A204.1 (cell line): ENCODE measurements around the gene DAPK1.

ENCODE experiments used
- FAIRE-seq: peaks from 2 replicates; lab custom pipeline; 2012; peaks lifted over from hg19 to GRCh38; lab: Jason Lieb, UNC

DAPK1 gene

DNA sequence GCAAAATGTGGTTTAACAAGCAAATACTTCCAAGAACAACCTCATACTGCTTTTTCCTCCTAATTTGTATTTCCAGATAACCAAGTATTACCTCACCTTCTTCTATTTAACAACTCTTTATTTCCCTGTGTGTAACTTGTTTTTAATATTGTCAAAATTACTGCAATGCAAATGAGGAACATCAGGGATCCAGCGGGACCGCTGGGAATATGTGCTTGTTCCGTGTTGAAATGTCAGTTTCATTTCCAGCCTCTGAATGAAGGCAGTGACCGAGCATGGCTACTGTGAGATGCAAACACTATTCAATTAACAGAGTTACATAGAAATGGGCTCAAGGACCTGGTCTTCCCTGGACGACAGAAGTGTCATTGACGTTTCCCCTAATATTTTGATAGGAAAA lies 117.5 kb downstream of the DAPK1 start:
- FAIRE-seq, result no peak

DNA sequence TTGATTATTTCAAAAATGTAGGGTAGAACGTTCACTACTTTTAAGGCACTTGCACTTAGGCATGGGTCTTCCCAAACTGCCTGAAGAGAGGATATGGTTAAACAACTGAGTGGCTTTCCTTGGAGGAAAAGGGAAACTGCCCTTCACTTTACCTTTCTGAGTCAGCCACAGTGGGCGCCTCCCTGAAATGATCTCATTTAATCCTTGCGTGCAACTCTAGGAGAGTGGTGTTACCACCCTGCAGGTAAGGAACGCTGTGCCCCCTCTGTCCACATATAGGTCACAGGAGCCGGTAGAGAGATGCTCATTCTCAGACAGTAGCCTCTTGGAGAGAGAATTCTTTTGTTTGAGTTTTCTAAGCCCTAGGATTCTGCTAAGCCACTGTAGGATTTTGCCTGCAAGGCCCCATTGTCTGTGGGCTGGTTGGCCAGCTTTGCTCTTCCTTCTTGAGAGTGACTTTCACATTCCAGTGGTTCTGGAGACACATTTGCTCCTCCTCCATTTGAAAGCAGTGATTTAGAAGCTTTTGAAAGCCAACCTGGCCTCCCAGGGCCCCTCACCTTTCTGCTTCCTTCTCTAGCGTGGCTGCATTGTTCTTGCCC lies 118.0 kb downstream of the DAPK1 start:
- no peak for FAIRE-seq

DNA sequence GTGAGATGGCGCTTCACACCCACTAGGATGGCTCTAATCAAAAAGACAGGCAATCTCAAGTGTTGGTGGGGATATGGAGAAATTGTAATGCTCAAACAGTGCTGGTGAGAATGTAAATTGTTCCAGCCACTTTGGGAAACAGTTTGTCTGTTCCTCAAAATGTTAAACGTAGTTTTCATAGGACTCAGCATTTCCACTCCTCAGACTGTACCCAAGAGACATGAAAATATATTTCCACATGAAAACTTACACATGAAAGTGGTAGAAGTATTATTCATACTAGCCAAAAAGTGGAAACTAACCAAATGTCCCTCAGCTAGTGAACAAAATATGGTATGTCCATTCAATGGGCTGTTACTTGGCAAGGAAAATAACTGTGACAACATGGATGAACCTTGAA lies 120.6 kb downstream of the DAPK1 start:
- FAIRE-seq, result no peak

DNA sequence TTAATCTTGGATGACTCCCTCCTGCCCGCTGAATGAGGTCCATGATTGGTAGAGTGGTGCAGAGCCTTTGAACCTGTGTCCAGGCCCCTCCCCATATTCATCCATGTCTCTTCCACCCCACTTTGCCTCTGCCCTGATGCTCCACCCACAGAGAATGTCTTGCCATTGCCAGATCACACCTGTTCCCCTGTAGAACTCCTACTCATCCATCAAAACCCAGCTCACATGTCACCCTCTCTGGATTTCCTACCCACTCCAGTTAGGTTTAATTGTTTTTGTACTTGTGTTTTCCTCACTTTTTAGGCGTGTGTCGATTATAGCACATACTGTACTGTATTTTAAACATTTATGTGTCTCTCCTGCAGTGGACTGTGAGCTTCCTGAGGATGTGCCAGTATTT lies 121.3 kb downstream of the DAPK1 start:
- no peak for FAIRE-seq

DNA sequence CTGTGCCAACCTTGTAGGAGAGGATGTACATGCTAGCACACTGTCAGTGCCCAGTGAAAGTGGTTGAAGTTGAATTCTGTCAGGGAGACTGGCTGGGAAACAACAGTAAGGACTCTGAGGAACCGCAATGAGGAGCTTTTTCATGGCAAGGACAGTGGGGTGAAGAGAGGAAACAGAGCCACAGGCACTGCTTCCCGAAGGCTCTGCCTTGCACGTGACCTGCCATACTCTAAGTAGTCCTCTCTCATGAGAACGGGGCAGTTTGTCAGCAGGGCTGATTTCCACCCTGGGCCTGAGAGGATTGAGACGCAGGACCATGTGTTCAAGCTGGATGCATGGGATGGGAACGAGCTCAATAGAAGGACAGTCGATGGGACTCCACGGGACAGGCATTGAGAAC lies 121.7 kb downstream of the DAPK1 start:
- FAIRE-seq, result no peak

DNA sequence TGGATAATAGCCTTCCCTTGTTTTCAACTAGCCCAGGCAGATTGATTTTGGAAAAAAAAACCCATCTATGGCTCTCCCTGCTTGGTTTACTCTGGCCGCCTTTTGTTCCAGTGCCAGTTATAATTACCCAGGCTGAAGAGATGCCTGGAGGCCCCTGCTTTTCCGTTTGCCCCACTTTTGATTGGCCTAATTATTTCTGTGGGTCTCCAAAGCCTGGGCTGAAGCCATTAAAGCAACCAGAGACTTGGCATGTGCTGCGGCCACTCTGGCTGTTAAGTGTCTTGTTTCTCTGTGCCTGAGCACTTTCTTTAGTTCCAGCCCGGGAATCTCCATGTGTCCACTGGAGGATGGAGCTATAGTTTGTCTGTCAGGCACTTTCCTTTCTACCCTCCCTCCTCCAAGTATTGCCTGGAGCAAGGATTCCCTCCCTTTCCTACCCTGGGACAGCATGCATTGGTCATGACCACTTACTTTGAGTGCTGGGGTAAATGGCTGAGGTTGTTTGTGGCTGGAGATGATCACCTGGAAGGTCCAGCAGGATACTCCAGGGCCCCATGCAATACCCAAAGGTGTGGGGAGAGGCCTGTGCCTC lies 123.2 kb downstream of the DAPK1 start:
- no peak for FAIRE-seq

DNA sequence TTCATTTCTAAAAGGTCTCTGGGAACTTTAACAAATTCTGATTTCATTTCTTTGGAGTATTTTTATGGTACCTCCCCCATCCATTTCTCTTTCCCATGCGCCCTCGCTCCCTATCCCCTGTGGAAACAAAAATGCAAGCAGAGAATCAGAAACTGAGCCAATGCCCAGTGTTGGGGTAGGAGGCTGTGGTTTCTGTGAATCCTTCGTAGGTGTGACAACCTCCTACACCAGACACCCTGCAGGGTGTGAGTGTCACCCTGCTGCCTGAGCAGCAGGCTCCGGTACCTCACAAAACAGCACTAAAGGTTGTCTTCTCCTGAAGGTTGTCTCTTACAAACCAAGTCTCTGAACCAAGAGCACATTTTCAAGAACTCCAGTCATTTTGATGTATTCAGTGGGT lies 124.4 kb downstream of the DAPK1 start:
- no peak for FAIRE-seq

DNA sequence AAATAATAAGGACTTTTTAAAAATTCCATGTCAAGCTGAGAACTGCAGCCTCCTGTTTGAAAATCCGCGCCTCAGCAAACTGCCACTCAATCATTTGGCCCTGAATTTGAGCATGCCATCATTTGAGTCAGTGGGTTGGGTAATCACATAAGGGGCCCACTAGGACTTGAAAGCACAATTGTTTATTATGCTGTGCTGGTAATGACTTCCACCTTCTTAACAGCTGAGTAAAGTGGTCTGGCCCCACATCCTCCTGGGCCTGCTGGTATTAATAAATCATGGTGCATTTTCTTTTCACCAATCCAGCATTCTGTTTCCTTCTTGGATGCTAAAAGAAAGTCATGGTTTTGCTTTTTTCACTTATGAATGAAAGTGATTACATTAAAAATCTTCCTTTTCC lies 125.3 kb downstream of the DAPK1 start:
- FAIRE-seq, result no peak

DNA sequence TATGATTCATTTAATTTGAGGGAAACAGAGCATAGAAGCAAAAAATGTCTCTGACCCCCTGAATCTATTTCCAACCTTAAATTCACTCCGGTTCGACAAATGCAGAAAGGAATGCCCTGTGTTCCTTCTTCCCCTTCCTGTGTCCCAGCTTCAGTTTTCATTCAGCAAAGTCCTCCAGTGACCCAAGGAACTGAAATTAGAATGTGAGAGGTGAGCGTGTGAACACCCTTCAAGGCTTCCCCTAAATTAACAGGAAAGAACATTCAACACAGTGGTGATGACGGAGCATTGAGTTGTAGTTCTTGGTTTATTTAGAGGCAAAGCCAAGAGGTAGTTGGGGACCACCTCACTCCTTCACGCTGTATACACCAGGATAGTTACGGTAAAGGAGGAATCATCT lies 130.7 kb downstream of the DAPK1 start:
- FAIRE-seq, result no peak

DNA sequence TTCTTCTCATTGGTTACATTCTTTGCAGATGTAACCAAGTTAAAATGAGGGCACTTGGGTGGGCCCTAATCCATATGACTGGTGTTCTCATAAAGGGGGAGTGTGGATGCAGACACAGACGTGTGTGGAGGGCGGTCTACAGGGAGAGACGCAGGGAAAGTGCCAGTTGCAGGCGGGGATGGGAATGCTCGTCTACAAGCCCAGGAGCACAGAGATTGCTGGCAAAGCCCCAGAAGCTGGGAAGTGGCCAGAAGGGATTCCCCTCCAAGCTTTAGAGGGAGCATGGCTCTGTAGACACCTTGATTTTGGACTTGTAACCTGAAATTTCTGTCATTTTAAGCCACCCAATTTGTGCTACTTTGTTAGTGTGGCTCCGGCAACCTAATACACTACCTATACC lies 131.4 kb downstream of the DAPK1 start:
- no peak for FAIRE-seq

DNA sequence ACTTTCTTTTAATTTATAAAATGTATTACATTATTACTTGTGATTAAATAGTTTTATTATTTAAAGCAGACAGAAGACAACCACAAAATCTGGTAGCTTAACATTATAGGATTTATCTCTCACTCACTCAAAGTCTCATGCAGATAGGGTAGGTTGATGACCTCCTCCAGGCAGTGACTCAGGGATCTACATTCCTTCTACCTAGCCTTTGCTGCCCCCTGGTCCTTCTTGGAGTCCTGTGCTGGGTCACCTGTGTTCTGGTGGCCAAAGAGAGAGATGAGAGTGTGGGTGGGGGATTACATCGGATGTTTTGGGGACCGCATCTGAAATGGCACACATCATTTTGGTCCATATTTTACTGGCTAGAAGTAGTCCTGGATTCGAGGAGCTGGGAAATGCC lies 132.6 kb downstream of the DAPK1 start:
- FAIRE-seq, result no peak

DNA sequence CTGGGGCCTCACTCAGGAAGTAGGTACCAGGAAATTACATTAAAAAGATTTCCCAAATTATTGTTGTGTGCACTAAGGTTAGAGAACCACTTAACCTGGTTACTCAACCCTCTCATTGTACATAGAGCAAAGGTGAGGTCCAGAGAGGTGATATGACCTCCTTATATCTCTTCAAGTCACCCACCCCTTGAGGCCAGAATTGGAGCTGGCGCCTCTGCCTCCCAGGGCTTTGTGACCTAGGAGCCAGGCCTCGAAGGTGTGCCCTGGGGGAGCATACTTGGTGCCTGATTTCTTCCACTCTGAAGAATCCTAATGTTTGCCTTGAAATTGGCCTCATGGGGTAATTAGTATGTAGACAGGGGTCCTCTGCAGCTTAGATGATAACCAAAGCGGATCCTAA lies 133.2 kb downstream of the DAPK1 start:
- no peak for FAIRE-seq

DNA sequence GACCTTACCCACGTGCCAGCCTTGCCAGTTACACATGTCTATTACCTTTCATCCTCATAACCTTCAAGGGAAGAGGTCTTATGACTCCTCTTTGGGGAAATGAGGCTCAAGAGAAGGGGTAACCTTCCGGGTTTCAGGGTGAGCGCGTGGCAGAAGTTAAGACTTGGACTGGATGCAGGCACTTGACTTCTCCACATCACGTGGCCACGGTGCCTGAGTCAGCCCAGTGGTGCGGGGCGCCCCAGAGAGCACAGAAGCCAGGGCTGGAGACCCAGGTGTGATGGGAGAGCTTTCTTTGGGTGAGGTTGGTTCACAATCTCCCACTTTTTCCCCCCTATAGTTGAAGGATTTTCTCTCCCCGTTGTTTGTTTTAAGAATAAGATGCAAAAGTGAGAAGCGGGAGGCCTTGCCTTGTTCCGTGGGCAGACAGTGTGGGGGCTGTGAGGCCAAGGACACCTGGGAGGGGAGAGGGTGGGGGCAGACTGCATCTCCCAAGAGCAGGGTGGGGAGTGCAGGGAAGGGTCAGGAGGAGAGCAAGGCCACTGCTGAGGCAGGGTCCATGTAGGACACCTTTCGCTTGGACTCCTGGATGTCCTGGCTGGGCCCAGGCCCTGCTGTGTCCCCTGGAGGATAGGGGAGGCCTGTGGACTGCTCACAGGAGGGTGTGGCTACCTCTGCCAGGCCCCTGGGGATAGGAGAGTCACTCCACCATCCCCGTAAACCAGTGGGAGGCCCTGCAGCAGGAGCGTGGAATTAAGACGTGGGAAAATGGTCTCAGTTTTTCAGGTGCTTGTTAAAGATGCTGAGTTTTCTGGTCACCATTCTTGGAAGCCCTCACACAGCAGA lies 138.2 kb downstream of the DAPK1 start:
- no peak for FAIRE-seq

DNA sequence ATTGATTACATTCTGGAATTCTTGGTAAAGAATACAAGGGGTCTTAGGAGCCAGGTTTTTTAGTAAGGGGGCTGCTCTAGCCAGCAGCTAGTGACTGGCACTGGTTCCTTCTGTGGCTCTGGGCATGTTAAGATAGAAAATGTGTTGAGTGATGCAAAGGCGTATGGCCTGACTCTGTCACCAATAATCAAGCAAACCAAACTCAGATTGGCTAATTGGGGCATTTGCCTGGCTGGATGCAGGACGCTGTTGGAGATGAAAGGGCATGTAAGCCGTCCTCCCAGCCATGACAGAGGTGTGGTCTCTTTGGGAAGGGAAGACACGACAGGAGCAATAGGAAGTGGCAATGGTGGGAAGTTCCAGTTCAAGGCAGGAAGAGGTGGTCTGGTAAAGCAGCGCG lies 140.6 kb downstream of the DAPK1 start:
- no peak for FAIRE-seq

DNA sequence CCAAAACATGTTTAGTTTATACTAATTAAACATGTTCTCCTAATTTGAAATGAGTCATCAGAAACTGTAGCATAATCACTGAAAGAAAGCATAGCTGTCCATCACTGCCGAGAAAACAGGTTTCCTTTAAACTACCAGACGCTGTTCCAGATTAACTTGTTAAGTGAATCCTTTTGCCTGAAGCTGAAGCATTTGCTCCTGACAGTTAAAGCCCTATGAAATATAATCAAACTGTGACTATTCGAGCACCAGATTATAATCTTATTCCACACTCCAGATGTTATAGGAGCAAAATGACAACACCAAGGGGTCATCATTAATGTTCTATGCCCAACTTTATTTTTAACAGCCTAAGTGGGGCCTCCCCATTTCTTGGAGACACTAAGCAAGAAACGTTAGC lies 142.3 kb downstream of the DAPK1 start:
- FAIRE-seq, result no peak

DNA sequence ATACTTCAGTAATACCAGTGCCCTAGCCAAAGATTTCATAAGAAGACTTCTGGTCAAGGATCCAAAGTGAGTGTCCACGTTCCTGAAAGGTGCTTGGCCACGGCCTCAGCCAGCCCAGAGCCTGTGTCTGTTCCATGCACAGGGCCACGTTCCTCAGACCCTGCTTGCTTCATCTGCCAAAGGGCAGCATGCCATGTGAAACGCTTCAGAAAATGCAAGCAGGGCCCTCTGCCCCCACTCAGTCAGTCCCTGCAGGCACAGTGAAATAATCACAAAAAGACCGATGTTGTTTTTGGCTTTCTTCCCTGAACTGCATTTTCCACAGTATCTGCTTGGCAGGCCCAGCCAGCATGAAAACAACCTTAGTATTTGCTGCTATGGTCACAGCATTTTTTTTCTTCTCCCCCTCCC lies 142.7 kb downstream of the DAPK1 start:
- FAIRE-seq, result no peak

DNA sequence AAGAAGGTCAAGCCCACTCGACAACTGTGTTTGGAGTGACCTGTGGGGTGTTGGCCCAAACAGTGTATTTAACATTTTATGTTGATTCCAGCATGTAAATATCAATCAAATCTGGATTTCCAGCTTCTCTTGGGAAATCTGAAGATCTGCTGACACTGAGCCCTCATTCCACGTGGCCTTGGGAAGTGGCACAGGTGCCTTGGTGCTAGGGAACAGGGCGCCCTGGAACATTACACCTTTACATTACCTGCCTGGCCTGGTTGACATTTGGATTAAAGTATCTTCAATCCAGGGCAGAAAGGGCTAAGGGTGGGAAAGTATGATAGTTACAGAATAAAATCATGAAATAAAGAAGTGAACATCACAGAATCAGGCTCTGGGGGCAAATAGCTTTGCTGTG lies 143.4 kb downstream of the DAPK1 start:
- FAIRE-seq, result no peak

DNA sequence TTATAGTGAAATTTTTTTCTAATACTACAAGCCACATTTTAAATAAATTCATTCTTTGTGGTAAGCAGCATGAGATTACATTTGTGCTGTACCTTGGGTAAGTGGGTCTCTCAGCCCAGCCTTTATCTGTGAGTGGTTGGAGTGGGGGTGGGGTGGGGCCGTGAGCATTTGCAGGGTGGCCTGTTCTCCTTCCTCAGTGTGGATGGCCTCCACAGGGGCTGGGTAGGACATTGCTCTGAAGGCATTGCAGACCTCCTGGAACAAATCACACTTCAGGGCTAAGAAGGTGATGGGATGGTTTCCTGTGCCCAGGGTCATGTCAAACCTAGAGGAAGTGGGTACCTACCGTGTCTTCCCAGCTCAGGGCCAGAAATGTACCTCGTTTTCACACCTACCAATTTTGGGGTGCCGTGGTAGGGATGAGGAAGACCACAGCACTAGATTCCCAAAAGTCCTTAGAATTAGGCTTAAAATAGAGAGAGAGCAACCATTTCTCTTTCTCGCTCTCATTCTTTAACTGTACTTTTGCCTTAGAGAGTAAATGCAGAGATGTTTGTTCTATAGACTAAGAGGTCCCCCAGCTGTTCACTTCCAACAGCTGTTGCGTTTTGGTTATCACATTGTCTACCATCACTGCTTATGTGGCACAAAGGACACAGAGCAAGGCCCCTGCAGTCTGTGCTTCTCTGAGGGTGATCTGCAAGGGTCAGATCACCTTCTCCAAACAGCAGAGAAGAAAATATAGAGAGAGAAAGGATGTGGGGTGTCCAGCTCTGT lies 144.9 kb downstream of the DAPK1 start:
- FAIRE-seq, result no peak

DNA sequence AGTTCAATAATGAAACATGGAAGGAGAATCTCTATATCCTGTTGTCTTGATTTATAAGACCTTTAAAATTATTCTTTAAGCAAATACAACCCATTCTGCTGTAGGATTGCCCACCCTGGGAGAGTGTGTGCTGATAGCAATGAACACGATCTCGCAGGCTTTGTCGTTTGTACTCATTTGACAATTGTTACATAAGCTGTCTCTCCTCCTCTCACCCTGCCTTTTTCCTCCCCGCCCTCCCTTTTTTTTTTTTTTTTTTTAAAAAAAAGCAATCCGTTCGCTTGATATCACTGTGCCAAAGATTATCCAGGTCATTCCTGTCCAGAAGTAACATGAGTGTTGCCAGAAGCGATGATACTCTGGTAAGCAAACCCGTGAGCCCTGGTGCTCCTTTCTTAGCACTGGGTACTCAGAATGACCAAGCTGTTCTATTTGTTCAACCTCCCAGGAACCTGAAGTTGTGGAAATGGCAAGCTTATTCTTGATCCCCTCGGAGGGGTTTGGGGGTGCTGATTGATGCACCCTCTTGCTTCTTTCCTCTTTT lies 145.5 kb downstream of the DAPK1 start:
- no peak for FAIRE-seq

DNA sequence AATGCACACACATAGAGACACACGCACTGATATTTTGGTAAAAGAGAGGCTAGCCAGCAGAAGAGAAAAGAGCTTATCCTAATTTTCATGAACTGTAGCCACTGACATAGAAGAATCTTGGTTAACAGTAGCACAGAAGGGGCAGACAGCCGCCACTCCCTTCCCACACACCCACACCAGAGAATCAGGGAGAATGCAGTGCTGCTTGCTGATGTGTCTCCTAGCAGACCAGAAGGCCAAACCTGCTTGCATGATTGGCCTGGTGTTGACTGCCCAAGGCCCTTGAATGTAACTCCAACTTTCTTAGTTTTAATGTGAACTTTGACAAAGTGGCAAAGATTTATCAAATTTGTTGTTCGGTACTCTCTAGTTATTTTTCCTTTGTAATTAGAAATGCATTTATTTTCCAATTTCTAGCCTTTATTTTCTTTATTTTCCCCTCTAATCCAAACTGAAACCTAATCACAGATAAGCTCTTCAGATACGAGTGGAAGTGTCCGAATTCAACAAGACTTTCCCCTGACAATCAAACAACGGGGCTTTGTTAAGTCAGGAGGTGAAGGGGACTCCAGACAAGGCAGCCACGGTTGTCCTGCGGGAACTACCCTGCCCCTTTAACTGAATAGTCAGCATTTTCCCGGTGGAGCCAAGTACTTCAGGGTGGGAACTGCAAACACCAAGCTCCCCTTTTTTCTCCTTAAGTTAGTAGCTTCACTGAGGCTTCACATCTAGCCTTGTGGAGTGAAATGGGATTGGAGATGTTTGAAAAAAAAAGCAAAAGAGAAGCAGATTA lies 146.3 kb downstream of the DAPK1 start:
- FAIRE-seq, result no peak

DNA sequence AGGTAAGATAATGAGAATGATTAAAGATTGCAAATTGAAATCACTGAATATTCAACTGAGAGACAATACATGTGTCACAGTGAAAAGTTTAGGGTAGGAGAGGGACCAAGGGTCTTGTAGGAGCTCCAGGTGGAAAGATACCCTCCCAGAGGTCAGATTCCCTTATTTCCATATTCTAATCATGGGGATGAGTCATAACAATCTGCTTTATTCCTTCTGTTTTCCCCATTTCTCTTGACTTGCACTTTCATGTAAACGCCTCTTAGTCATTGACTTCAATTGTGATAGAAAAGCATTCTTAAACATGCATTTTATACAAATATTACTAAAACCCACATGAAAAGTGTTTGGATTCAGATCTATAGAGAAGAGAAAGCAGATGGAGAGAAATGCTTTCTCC lies 147.0 kb downstream of the DAPK1 start:
- no peak for FAIRE-seq

DNA sequence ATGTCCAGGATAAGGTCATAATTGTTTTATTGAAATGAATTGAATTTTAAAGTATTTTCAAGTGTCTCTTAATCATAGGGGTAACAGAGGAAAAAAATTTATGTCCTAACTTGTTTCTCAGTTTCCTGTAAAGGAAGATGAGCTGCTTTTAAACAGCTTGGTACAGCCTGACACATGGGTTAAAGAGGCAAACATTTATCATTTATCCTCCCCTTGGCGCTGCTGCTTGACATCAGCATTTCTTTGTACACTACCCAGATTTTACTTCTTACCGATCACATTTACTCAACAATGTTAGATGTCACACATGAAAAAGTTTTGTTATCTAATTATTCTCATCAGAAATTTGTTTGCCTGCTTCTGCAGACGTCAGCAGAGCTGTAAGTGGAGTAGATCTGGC lies 148.9 kb downstream of the DAPK1 start:
- no peak for FAIRE-seq
